Measurements from ENCODE around the gene UNC45A. TPM values are rescaled to one million over a fixed set of nuclear protein-coding genes. Genes with fewer than 3 reads are reported as not detected.

UNC45A gene
- total and polyA plus RNA-seq, 2 of the 13 experiments (the other 11 are each of a cell fraction or from before 2014, with no cell fraction given): 33.8 to 39.7 TPM

DNA sequence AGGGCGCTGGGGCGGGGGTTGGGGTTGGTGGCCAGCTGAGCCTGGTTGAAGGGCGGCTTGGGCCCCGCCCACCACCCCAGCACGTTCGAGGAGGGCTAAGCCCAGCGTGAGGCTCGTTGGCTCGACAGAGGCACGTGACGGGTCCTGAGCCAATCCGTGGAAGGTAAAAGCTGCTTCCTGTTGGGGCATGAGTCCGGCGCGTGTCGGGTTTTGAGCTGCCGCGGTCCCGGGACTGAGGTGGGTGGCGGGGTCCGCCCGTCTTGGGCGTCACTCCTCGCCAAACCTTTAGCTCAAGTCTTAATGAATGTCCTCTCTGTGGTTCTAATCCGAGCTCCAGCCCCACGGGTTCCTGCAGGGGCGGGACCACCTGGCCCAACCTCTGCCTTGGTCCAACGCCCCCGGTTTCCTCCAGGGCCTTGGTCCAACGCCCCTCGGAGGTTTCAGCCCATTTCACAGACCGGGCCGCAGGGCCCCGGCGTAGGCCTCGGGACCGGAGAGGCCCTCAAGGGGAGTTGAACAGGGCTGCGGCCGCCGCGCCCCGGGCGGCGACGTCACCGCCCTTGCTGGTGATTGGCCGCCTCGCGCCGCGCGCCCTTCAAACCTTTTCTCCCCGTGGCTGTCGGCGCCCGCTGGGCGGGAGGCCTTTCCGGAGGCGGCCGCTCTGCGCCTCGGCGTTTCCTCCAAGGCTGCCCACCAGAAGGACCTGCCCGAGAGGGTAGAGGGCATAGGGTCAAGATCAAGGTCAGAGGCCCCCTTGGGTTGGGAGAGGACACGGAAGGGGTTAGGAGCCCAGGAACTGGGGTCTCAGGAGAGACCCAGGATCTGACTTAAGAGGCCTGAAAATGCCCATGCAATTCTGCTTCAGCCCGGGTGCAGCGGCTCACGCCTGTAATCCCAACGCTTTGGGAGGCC is 19.9 kb downstream of the UNC45A start, which contains the start of gene RCCD1 (continued):
- TF ChIP-seq, protein P1, sequence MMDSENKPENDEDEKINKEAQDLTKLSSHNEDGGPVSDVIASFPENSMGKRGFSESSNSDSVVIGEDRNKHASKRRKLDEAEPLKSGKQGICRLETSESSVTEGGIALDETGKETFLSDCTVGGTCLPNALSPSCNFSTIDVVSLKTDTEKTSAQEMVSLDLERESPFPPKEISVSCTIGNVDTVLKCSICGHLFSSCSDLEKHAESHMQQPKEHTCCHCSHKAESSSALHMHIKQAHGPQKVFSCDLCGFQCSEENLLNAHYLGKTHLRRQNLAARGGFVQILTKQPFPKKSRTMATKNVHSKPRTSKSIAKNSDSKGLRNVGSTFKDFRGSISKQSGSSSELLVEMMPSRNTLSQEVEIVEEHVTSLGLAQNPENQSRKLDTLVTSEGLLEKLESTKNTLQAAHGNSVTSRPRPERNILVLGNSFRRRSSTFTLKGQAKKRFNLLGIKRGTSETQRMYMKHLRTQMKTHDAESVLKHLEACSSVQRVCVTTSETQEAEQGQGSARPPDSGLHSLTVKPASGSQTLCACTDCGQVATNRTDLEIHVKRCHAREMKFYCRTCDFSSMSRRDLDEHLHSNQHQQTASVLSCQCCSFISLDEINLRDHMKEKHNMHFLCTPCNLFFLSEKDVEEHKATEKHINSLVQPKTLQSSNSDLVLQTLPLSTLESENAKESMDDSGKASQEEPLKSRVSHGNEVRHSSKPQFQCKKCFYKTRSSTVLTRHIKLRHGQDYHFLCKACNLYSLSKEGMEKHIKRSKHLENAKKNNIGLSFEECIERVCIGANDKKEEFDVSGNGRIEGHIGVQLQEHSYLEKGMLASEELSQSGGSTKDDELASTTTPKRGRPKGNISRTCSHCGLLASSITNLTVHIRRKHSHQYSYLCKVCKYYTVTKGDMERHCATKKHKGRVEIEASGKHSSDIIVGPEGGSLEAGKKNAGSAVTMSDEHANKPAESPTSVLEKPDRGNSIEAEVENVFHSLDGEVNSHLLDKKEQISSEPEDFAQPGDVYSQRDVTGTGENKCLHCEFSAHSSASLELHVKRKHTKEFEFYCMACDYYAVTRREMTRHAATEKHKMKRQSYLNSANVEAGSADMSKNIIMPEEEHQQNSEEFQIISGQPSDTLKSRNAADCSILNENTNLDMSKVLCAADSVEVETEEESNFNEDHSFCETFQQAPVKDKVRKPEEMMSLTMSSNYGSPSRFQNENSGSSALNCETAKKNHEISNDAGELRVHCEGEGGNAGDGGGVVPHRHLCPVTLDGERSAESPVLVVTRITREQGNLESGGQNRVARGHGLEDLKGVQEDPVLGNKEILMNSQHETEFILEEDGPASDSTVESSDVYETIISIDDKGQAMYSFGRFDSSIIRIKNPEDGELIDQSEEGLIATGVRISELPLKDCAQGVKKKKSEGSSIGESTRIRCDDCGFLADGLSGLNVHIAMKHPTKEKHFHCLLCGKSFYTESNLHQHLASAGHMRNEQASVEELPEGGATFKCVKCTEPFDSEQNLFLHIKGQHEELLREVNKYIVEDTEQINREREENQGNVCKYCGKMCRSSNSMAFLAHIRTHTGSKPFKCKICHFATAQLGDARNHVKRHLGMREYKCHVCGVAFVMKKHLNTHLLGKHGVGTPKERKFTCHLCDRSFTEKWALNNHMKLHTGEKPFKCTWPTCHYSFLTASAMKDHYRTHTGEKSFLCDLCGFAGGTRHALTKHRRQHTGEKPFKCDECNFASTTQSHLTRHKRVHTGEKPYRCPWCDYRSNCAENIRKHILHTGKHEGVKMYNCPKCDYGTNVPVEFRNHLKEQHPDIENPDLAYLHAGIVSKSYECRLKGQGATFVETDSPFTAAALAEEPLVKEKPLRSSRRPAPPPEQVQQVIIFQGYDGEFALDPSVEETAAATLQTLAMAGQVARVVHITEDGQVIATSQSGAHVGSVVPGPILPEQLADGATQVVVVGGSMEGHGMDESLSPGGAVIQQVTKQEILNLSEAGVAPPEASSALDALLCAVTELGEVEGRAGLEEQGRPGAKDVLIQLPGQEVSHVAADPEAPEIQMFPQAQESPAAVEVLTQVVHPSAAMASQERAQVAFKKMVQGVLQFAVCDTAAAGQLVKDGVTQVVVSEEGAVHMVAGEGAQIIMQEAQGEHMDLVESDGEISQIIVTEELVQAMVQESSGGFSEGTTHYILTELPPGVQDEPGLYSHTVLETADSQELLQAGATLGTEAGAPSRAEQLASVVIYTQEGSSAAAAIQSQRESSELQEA (CRISPR knock-in tag; IDR thresholded peaks at IDR 0.05; ENCODE audit: not compliant biosample characterization): peak; percentile 70
- no peak for TF ChIP-seq ZNF253 (CRISPR knock-in tag; IDR thresholded peaks at IDR 0.05; ENCODE audit: borderline replicate concordance)
- TF ChIP-seq GMEB2 (CRISPR knock-in tag; IDR thresholded peaks at IDR 0.05; ENCODE audit: low read depth): no peak
- TF ChIP-seq, protein P2, sequence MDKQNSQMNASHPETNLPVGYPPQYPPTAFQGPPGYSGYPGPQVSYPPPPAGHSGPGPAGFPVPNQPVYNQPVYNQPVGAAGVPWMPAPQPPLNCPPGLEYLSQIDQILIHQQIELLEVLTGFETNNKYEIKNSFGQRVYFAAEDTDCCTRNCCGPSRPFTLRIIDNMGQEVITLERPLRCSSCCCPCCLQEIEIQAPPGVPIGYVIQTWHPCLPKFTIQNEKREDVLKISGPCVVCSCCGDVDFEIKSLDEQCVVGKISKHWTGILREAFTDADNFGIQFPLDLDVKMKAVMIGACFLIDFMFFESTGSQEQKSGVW (CRISPR knock-in tag; IDR thresholded peaks at IDR 0.05; ENCODE audit: borderline replicate concordance): no peak
- TF ChIP-seq ZNF577 (CRISPR knock-in tag; IDR thresholded peaks at IDR 0.05; ENCODE audit: borderline replicate concordance, low read depth): no peak
- TF ChIP-seq POLR2A (IDR thresholded peaks at IDR 0.05; ENCODE audit: insufficient read depth in 1 of 2, low read depth in 2 of 2, low read length in 2 of 2): peak; percentile 77 to 82
- TF ChIP-seq ZNF615 (CRISPR knock-in tag; IDR thresholded peaks at IDR 0.05; ENCODE audit: borderline replicate concordance): 0 out of 2 replicates have a peak, but pooled peaks have one; percentile 26
- TF ChIP-seq MAFF (IDR thresholded peaks at IDR 0.05; ENCODE audit: low read depth, low read length): no peak
- TF ChIP-seq DBP (CRISPR knock-in tag; IDR thresholded peaks at IDR 0.05; ENCODE audit: not compliant biosample characterization): peak; percentile 90
- 0 out of 2 replicates have a peak, but pooled peaks have one; percentile 65 for TF ChIP-seq ZNF879 (CRISPR knock-in tag; IDR thresholded peaks at IDR 0.05)
- TF ChIP-seq ZNF121 (CRISPR knock-in tag; IDR thresholded peaks at IDR 0.05): peak; percentile 94; the same call in 1 of the 2 replicates
- TF ChIP-seq ARNTL (CRISPR knock-in tag; IDR thresholded peaks at IDR 0.05): peak; percentile 68; the same call in 1 of the 2 replicates
- 0 out of 2 replicates have a peak, but pooled peaks have one; percentile 58 for TF ChIP-seq ZSCAN12 (CRISPR knock-in tag; IDR thresholded peaks at IDR 0.05)
- no peak for TF ChIP-seq ZNF597 (CRISPR knock-in tag; IDR thresholded peaks at IDR 0.05)
- peak; percentile 96 for TF ChIP-seq BHLHE40 (IDR thresholded peaks at IDR 0.05; ENCODE audit: low read length)
- TF ChIP-seq ATAD3A (CRISPR knock-in tag; IDR thresholded peaks at IDR 0.05): no peak

Data from HepG2 (cell line).